ENCODE results near the gene NPAS3. TPM values are rescaled to one million over a fixed set of nuclear protein-coding genes. Genes with fewer than 3 reads are reported as not detected.

The NPAS3 gene
- total and polyA plus RNA-seq, 2 of the 8 experiments (the other 6 are each of a cell fraction or from before 2014, with no cell fraction given) = 0.11 to 0.60 TPM

DNA sequence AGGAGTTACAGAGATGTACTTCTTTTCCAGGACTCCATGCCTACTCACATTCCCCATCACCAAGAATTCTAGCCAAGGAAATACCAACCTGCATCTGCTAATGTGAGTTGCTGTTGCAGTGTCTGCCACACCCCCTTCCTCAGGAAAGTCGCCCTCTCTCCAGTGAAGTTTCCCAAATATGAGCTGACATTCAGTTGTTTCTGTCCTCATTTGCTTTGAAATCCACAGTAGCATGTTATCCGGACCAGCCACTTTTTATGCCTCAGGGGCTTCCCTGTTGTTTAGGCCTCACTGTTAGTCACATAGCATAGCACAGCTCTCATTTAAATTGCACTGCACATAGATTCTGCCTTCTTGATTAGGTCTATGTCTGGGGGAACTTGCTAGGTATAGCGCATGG, 799.8 kb downstream of the NPAS3 start (continued):
- TF ChIP-seq EGR1 (IDR thresholded peaks at IDR 0.05; ENCODE audit: borderline replicate concordance, low read depth, low read length) (no peak), GTF2F1 (IDR thresholded peaks at IDR 0.05; ENCODE audit: borderline replicate concordance, low read depth, low read length) (no peak), CREB1 (IDR thresholded peaks at IDR 0.05) (no peak)

Measured in H1 (cell line).